ENCODE measurements around the gene GLIS1.

GLIS1 gene

GRCh38 chr1:53590531-53591515 is 148.1 kb downstream of the GLIS1 start:
- FAIRE-seq, result peak; percentile 82

- FAIRE-seq, result no peak
Observed at GRCh38 chr1:53590104-53590503, 148.9 kb downstream of the GLIS1 start.

GRCh38 chr1:53589043-53589887 is 149.7 kb downstream of the GLIS1 start:
- no peak for FAIRE-seq

- no peak for FAIRE-seq
Observed at GRCh38 chr1:53588053-53588779, 150.7 kb downstream of the GLIS1 start.

- FAIRE-seq, result no peak
Observed at GRCh38 chr1:53587252-53587988, 151.5 kb downstream of the GLIS1 start.

GRCh38 chr1:53586765-53587164 is 152.2 kb downstream of the GLIS1 start:
- FAIRE-seq, result no peak

- FAIRE-seq, result no peak
Observed at GRCh38 chr1:53585565-53585964, 153.4 kb downstream of the GLIS1 start.

- no peak for FAIRE-seq
Observed at GRCh38 chr1:53585129-53585528, 153.8 kb downstream of the GLIS1 start.

- no peak for FAIRE-seq
Observed at GRCh38 chr1:53584777-53585107, 154.2 kb downstream of the GLIS1 start.

GRCh38 chr1:53583868-53584776 is 154.8 kb downstream of the GLIS1 start:
- FAIRE-seq, result no peak

- no peak for FAIRE-seq
Observed at GRCh38 chr1:53583021-53583867, 155.7 kb downstream of the GLIS1 start.

- FAIRE-seq, result no peak
Observed at GRCh38 chr1:53582211-53583020, 156.5 kb downstream of the GLIS1 start.

GRCh38 chr1:53581476-53581875 is 157.5 kb downstream of the GLIS1 start:
- no peak for FAIRE-seq

- no peak for FAIRE-seq
Observed at GRCh38 chr1:53580739-53581475, 158.1 kb downstream of the GLIS1 start.

GRCh38 chr1:53580009-53580400 is 159.0 kb downstream of the GLIS1 start:
- no peak for FAIRE-seq

- no peak for FAIRE-seq
Observed at GRCh38 chr1:53579221-53580008, 159.5 kb downstream of the GLIS1 start.

GRCh38 chr1:53578358-53578757 is 160.6 kb downstream of the GLIS1 start:
- no peak for FAIRE-seq

GRCh38 chr1:53577761-53578100 is 161.2 kb downstream of the GLIS1 start:
- no peak for FAIRE-seq

Data from endometrium (tissue), 2 donors.